NCI-H2171 (cell line): ENCODE measurements around the gene PRDM16.

Experiments used
- DNase-seq: peaks from one replicate; lab custom pipeline; 2025; lab: John Stamatoyannopoulos, UW

The PRDM16 gene

DNA sequence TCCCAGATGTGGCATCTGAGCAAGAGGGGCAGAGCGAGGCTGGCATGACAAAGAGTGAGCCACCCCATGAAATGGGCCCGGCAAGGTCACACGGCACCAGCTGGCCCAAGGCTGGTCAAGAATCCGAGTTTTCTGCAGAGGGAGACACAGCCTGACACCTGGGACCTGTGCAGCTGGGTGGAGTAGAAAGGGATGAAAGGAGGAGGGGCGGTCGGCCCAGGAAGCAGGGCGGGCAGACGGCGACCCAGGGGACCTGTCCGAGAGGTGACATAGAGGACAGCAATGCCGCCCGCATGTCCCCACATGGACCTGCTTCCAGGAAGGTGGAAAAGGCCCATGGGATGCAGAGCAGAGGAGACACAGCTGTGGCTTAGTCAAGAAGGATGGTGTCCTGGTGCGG, 137.7 kb downstream of the PRDM16 start:
- DNase-seq: no peak

DNA sequence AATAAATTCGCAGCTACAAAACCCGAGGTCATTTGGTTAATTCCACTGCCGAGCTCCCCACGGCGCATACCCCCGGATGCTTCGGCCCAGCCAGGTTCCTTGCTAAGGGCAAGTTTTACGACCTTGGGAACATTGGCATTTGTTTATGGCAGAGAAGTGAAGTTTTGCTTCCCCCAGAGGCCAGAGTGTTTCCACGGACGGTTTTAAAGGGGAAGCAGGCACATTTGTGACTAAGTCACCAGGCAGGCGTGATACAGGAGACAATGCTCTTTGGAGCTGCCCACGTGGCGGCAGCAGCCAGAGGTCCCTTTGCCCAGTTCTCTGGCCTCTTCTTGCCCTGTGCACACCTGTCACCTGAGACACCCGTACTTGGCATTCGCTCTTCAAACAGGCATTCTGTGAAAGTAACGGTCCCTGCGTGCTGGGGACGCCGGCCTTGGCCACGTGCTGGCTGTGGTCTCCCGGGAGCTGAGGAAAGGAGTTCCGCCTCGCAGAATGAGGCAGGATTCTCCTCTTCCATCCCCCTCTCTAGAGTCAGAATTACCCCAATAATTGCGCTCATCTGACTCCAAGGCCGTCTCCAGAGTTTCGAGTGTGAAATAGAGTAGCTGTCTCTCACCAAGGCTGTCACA, 138.3 kb downstream of the PRDM16 start:
- DNase-seq: no peak

DNA sequence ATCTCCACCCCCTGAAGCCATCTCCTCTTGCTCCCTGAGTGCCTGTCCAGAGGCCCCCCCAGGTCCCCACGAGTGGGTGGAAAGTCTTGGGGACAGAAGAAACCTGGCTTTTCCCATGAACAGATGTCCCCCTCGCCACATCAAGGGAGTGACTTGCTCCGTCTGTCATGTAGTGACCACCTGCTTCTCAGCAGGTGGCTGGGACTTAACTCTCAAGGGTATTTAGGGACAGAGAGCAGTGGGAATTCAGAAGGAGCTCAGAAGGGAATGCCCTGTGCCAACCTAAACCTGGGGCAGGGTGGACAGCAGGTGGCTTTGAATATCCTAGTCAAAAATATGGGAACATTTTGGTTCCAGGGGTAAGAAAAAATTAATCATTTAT, 139.8 kb downstream of the PRDM16 start:
- no peak for DNase-seq

DNA sequence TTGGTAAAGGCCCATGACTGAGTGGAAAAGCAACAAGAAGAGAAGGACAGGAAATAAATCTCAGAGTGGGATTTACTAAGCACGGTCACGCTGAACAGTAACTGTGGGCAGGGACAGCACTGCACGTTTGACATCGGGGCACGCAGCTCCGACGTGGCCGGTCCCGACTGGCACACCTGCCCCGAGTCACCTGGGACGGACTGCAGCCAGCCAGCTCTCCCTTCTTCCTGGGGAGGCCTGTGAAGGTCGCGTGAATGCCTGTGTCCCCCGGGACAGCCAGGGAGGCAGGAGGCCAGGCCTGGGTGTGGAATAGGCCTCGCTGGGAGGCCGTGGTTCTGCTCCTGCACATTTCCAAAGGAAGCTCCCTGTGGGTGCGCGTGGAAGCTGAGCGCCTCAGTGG, 140.2 kb downstream of the PRDM16 start:
- no peak for DNase-seq

DNA sequence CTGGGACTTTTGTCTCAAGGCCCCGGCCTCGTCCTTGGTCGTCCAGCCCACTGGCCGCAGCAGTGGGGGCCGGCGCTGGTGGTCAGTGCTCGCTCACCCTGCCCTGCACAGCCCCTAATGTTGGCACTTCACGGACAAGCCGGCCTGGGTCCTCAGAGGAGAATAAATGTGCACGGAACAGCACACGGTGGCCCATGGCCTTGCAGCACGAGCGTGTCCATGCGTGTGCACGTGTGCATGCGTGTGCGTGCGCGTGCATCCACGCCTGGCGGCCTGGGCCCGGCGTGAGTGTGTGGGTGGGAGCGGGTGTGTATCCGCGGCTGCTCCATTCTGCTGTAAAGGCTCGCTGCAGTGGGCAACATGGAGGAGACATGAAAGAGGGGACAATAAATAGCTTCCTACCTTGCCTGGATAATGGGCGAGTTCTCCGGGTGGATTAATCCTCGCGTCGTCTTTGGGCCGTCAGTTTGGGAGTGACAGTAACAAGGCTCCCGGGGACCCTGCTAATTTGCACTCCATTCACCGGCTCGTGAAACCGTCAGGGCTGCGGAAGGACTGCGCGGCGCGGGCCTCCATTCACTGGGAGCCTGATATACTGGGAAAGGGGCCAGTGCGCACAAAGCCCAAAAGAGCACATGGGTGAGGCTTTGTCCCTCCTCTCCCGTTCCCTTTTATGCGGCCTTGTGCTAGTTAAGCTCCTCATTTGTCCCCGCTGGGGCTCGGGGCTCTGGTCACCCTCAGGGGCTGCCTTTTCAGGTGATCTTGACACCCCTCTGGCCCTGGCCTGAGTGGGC, 142.8 kb downstream of the PRDM16 start:
- DNase-seq: no peak

DNA sequence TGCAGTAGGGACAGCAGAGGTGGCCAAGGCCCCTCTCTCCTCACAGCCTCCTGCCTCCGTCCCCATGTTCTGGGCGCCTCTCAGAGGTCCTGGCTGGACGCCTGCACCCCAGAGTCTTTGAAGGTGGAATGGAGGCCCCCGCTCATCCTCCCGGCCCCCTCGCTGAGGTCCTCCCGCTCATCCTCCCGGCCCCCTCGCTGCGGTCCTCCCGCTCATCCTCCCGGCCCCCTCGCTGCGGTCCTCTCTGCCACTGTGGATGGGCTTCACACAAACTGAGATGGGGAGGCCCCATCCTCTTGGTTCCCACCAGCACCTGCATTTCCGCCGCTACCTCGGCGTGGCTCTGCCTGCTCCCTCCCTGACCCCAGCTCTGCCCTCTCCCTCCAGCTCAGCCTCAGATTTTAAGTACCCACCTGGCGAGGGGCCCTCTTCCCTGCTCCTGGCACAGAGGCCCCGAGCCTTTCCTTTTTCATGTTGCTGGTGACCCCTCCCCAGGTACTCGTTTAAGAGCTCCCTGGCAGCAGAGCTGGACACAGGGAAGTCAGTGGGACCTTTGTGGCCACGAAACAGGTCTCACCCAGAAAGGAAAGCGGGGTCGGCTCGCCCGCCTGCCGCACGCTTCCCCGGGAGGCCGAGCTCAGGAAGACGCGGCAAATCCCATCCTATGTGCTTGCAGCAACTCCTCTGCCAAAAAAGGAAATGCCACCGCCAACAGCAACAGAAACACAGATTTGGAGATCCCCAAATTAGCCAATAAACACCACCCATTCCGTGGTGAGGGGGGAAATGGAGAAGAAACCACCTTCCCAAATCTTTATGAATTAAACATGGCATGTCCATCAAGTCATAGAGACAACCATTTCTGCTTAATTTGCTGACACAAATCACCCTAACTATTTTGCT, 143.7 kb downstream of the PRDM16 start:
- DNase-seq: no peak

DNA sequence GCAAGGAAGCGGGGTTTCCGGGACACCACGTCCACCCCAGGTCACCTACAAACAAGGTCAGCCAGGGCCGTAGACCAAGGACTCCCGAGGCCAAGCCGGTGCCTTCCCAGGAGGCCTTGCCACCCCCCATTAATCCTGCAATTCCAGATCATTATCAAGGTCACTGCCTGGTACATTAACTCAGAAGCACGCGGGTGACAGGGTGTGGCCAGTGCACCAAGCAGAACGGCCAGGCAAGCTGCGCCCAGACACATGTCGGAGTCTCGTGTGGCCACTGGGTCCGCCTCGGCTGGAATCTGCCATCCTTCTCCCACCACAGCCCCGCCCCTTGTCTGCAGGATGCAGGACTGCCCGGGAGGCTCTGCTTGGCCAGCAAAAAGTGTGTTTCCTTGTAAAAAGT, 144.7 kb downstream of the PRDM16 start:
- no peak for DNase-seq

DNA sequence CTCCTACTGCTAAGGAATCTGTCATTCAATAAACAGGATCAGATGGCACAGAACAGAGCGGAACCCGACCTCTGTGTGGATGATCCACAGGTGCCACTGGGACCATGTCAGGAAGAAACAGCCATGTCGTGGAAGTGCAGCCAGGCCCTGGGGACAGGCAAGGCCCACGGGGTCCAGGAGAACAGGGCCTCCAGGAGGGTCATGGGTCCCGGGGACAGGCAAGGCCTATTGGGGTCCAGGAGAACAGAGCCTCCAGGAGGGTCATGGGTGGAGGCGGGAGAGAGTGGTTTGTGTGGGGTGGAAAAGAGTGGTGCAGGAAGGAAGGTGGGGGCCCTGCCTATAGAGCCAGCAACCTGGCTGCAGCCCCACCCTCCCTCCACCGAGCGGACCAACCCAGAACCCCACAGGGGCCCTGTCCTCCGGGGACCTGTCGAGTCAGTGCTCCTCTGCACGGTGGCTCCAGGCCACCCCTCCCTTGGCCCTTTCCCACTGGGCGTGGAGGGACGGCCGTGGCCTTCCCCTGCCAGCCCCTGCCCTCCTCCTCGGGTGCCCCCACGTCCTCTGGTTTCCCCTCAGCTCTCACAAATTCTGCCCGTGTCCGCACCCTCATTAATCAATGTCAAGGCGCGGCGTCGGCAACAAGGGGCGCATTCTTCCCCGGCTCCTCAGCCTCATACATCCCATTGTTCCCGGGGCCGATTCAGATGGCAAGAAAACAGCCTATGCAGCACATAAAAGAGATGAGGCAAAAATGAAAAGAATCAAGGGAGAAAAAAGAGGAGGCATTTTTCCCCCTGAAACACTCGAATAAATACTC, 146.4 kb downstream of the PRDM16 start:
- no peak for DNase-seq

DNA sequence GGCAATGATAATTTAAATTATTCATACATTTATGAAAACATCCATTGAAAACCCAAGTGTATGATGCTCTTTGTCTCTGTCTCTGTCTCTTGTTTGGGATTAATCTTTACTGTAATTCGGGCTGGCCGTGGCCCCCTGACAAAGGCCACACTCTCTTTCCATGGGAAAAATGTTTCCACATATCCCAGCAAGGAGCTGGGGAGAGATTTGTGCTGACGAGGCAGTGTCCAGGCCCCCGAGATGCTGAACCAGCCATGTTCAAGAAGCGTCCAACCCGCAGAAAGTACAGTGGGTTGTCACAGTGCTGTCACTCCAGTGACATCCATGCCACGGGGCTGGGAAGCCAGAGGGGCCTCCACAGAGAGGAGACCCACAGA, 147.0 kb downstream of the PRDM16 start:
- DNase-seq: no peak

DNA sequence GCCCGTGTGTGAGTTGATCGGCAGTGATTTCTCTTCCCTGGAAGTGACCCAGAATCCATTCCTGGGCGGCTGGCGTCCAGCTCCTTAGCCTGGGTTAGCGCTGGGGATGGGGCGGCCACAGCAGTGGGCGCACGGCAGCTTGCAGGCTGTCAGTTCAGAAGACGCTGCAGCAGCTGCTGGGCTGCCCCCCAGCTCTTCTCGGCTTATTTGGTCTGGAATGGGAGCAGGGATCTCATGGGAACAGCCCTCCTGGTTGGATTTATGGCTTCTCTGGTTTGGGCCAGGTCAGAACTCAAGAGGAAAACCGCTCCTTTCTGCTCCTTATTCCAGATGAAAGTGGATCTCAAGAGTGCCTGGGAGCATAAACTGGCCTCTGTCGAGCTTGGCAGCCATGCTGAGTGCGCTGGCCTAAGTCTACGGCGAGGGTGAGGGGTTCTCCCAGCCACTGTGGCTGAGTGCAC, 148.2 kb downstream of the PRDM16 start:
- DNase-seq: no peak

DNA sequence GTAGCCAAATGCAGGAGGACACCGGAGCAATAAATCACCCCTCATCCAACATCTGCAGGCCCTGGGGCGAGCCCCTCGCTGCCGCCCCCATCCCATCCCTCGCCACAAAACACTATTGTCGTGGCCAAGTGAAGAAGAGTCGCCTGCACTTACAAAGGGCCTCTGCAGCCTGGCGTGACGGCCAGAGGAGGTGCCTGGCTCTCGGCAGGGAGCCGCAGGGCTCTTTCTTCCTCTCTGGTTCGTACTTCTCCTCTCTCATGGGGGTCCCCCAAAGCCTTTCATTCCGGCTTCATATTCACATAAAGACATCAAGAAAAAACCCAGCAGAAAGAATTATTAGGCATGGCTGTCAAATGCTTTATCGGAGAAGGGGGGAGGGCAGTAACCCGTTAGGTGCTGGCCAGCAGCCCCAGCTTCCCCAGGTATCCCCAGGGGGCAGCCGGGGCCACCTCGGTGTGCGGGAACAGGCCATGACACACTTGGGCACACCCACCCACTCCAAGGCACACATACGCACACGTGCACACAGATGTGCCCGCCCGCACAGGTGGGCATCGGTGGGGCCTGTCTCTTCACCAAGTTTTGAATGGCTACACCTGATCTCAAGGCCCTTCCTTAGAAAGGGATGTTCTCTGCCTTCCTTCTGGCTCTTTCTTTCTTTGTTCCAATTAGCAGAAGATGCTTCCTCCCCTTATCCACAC, 149.1 kb downstream of the PRDM16 start:
- no peak for DNase-seq

DNA sequence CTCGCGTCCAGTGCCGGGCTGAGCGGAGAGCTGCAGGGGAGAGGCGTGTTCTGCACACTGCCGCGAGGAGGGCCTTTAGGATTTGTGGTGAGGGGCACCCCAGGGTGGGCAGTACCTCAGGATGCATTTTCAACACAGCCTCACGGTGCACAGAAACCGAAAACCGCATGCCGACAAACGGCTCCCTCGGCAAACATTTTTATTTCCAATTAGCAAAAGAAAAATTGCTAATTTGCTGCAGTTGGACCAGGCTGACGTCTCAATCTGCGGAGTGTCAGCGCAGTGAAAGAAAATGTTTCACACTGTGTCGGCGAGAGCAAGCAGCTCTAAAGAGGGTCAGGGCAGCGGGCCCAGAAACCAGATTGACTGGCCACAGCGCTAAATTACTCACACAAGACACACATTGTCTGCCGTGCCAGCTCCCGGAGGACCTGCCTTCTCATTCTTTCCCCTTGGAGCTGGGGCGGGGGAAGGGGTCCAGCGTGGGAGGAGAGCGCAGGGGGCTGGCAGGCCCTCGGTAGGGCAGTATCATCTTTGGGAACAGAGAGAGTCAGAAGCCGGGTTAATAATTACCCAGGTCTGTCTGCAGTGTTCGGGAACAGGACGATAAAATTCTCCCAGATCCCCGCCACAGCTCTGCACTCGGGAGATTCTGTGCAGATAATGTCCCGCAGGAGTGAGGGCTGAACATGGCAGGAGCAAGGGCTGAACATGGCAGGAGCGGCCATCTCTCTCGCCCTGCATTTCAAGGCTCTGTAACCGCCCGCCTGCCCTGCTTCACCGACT, 150.2 kb downstream of the PRDM16 start:
- no peak for DNase-seq

DNA sequence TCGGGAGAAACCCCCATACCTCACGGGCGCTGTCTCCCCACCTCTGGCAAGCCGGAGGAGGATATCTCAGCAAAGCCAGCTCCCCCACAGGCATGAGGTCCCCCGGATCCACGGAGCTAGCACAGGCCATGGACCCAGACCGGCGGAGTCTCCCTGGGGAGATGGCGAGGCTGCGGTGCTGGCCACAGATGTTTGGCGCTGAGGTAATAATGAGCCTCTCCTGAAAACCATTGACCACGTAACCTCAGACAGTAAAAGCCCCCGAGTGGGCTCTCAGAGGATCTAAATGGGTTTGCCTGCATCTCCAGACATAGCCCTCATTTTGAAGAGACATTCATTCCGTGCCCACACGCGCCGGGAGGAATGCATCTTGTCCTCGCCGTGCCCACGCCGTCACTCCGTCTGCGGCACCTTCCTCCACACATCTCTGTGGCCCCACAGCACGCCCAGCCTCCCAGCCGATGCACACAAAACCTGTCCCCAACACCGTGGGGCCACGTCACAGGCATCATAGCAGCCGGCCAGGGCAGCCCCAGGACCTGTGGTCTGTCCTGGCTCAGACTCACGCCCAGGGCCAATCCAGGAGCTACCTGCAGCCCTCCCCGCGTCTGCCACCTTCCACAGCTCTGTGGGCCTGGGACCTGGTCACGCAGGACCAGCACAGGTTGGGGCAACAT, 150.9 kb downstream of the PRDM16 start:
- DNase-seq: no peak

DNA sequence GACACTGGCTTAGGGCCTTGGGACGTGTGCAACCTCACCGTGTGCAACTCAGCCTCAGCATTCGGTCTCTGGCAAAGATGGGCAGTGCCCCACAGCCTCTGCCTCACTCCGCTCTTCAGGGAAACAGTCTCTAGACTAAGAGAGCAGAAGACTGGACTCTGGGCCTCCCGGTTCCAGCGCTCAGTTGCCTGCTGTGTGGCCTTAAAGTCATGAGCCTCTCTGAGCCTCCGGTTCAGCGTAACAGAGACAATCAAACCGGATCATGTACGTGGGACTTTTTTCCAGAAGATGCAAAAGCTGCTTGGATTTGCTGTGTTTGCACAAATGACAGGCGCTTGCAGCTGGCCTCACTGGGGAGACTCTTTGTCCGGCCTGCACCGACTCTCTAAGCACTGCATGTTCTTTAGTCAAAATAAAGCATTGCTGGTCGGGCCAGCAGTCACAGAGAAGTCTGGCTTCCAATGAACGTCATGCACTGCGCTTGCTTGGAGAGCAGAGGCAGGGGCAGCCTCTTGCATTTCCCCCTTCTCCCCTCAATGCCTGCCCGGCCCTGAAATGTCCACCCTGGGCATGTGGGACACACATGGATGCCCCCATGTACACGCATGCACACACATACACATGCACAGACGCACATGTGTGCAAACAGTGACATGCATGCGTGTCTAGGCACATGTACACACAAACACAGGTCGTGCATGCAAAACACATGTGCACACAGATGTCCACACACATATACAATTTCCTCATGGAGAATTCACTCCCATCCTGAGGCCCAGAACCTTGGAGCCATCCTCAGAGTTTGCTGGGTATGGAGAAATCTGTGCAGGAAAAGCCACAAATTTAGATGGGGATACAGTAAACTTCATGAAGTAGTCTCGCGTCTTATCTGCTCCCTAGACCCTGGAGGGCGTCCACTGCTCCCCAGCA, 152.4 kb downstream of the PRDM16 start:
- DNase-seq: no peak

DNA sequence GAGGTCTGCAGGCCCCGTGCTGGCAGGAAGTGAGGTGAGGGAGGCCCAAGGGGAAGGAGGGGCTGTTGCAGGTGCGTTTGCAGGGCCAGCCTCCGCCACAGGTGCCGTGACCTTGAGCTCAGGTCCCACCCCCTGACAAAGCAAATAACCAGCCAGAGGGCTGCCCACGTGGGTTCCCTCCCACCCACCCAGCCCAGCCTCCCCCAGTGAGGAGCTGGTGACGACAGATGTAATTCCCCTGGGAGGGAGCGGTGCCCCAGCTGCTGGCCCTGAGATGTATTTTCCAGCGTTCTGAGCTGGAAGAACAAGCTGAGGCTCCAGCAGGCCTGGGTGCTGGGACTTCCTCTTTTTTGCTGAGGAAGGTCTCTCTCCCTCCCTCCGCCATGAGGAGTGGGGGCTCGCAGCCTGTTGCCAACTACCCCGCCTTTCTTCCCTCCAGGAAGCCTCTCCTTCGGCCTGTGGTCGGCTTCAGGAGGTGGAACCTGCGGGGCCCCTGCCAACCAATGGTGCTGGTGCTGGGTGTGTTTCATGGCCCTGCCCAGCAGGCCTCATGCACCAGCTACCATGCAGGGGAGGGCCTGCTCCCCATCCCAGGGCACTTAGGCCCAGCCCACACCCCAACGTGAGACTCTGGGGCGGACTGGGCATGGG, 153.2 kb downstream of the PRDM16 start:
- DNase-seq: peak; percentile 85

DNA sequence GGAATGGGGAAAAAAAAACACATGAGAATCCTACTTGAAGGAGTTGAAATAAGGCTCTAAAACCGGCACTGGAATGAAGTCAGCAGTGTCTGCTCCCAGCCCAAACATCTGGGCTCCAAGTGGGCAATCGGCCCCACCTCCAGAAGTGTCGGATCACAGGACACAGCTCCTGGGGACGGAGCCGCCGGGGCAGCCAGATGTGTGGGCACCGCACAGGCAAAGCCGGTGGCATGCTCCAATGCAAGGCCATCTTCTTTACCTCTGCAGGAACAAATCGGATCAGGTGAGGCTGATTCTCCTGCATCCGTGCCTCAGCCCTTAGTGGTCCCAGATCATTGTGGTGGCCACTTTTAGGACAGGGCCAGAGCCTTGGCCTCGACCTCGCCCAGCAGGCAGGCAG, 156.7 kb downstream of the PRDM16 start:
- no peak for DNase-seq

DNA sequence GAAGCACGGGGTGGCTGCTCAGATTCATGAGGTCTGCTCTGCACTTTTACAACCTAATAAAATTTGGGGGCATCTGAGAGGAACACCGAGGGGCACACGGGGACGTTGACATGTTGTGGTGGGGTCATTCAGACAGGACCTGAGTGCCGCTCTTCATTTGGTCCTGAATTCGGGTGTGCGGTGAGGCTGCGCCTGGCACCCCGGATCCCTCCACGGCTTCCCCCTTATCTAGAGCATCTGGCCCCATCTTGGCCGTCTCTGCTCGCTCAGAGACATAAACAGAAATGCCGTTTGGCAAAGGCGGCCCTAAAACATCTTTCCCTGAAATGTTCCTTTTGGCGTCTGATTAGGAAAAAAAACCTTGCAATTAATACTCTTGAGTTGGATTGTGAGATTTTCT, 157.2 kb downstream of the PRDM16 start:
- DNase-seq: no peak

DNA sequence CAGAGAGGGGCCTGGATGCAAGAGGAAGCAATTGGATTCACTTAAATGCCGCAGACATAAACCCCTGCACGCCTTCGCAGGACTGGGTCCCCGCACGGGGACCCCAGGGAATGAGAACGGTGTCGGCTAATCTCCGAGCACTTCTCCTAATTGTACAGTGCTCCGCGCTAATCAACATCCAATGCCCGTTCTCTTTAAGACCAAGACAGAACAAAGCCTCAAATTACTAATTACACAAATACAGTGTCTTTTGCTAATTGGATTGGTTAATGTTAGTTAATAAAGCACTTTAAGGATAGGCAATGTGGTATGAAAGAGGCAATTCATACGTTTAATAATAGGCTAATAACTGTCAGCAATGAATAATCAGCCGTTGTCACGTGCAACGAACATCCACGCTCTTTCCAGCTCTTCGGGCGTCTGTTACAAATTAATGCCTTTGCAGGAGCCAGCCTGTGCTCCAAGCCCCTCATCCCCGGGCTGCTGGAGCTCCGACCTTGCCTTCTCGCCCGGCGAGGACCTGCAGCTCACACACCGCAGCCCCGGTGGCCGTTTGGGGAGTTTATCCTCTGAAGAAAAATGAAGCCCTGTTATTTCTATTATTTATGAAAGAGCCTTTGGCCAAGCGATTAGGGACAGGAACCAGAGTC, 157.8 kb downstream of the PRDM16 start:
- DNase-seq: no peak
